Measurements from ENCODE around the gene SGO2. TPM values are rescaled to one million over a fixed set of nuclear protein-coding genes. Genes with fewer than 3 reads are reported as not detected.

SGO2 gene
- total RNA-seq, 4 donors from 2014 or later = 1.6 to 5.2 (median 3.2) TPM

DNA sequence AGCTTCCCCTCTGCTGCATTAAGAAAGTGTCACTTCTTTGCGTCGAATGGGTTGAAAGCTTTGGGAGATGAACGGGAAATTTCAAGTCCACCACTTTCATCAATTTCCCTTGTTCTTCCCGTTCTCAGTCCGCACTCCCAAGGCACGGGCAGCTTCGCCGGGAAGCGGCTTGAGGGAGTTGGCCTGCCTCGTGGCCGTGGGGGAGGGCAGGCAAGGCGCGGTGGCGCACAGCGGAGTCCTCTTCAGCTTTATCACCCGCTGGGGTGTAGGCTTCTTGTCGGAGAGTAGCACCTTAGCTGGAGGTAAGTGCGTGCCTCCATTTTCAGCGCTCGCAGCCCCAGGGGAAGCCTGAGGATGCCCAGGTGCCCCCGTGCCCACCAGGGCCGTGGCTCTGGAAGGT is 36.0 kb upstream of the SGO2 start:
- no peaks in the 10 kb centered on the region for H3K9me3 ChIP-seq
- WGBS, 2 donors = 95 to 96% methylated on average over 22 of the region's 22 CpGs
- no peaks in the 10 kb centered on the region for H3K27me3 ChIP-seq
- no peak overlapping the region for H3K4me3 ChIP-seq (replicated peaks in 1 of 3)
- H3K36me3 ChIP-seq = peaks cover 17 to 22% of the 10 kb centered on the region in 2 donors
- no peak overlapping the region for H3K27ac ChIP-seq
- TF ChIP-seq POLR2A (IDR thresholded peaks at IDR 0.05) = no peak
- no peak for TF ChIP-seq CTCF (IDR thresholded peaks at IDR 0.05)
- H3K4me1 ChIP-seq = no peaks in the 10 kb centered on the region
- no peak for DNase-seq
- intact Hi-C loops (cut with DNase I) = no loop called here

DNA sequence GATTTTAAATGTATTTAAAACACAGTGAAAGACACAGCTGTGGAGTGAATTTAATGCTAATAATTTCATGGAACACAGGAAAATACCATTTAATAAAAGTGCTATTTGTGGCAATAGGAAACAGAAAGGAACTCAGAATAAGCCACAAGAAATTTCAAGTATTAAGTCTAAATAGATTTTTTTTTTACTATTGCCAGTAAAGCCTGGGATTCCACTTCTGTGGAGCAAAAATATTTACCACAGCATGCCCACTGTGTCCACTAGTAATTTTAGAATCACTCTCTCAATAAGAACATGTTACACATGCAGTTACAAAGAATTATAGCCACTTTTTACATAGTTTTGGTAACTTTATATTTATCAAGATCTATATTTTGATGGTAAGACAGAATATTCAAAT is 33.4 kb upstream of the SGO2 start:
- DNase-seq = no peak
- TF ChIP-seq POLR2A (IDR thresholded peaks at IDR 0.05) (no peak), CTCF (IDR thresholded peaks at IDR 0.05) (no peak)
- no peak overlapping the region for H3K27ac ChIP-seq
- no peaks in the 10 kb centered on the region for H3K9me3 ChIP-seq
- no peak overlapping the region for H3K4me3 ChIP-seq (replicated peaks in 1 of 3)
- H3K4me1 ChIP-seq = no peaks in the 10 kb centered on the region
- intact Hi-C loops (cut with DNase I) = no loop called here
- H3K27me3 ChIP-seq = no peaks in the 10 kb centered on the region
- H3K36me3 ChIP-seq = peaks cover 25 to 26% of the 10 kb centered on the region in 2 donors

GRCh38 chr2:200494048-200494447 is 32.0 kb upstream of the SGO2 start:
- Histone ChIP-seq H3K27ac (no peak overlapping the region), H3K9me3 (no peaks in the 10 kb centered on the region), H3K4me3 (replicated peaks in 1 of 3) (no peak overlapping the region), H3K4me1 (no peaks in the 10 kb centered on the region), H3K36me3 (peaks cover 29 to 33% of the 10 kb centered on the region in 2 donors), H3K27me3 (no peaks in the 10 kb centered on the region)
- intact Hi-C loops (cut with DNase I) = no loop called here
- no peak for DNase-seq
- 93 to 99% methylated on average over 2 of the region's 2 CpGs for WGBS, 2 donors
- no peak for TF ChIP-seq POLR2A (IDR thresholded peaks at IDR 0.05)
- TF ChIP-seq CTCF (IDR thresholded peaks at IDR 0.05) = no peak

DNA sequence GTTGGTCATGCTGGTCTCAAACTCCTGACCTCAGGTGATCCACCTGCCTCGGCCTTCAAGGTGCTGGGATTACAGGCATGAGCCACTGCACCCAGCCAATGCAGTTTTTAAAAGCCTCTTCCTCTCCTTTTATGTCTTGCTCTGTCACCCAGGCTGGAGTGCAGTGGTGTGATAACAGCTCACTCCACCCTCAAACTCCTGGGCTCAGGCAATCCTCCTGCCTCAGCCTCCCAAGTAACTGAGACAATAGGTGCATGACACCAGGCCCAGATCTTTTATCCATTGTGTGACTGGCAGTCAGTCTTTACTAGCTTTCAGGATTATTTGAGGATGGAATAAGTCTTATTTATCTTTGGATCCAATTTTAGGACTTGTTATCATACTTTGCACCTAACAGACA is 29.3 kb upstream of the SGO2 start:
- no peak for DNase-seq
- intact Hi-C loops (cut with DNase I) = no loop called here
- Histone ChIP-seq H3K36me3 (peaks cover 11 to 23% of the 10 kb centered on the region in 2 donors), H3K4me1 (no peaks in the 10 kb centered on the region), H3K4me3 (replicated peaks in 1 of 3) (no peak overlapping the region), H3K27me3 (no peaks in the 10 kb centered on the region), H3K9me3 (no peaks in the 10 kb centered on the region), H3K27ac (no peak overlapping the region)
- 100% methylated on average over 1 of the region's 1 CpG for WGBS, 2 donors
- no peak for TF ChIP-seq POLR2A (IDR thresholded peaks at IDR 0.05)
- TF ChIP-seq CTCF (IDR thresholded peaks at IDR 0.05) = no peak

DNA sequence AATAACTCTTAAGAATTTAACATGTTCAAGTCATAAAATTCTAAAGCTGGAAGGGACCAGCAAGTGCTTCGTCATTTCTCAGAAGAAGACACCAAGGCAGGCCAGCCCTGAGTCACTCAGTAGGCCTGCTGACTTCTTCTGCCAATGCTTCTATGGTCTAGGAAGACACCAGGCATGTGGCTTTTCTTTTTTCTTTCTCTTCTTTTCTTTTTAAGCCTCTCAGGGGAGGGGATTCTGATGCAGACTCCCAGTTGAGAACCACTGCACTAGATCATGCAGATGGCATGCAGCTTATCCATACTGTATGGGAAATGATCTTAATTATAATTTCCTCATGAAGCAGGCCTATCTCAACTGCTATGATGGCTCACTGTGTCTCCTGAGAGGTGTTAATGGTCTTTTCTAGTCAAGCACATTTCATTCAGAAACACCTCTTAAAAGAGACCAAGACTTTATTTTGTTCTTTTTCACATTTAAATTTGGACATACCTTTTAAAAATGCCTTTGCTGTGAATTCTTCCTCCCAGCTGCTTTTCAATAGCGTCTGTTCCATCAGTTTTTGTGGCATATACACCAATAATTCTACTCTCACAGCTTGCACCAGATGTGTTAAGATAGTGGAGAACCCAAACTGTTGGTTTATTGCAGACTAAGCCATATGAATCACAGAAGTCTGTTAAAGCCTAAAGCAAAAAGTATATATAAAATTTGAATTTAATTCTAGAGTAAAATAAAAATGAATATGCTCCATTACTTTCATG is 27.4 kb upstream of the SGO2 start:
- DNase-seq = no peak
- no peak overlapping the region for H3K4me3 ChIP-seq (replicated peaks in 1 of 3)
- H3K27ac ChIP-seq = no peak overlapping the region
- no peaks in the 10 kb centered on the region for H3K4me1 ChIP-seq
- TF ChIP-seq CTCF (IDR thresholded peaks at IDR 0.05) (no peak), POLR2A (IDR thresholded peaks at IDR 0.05) (no peak)
- no peaks in the 10 kb centered on the region for H3K27me3 ChIP-seq
- 90 to 95% methylated on average over 2 of the region's 2 CpGs for WGBS, 2 donors
- intact Hi-C loops (cut with DNase I) = no loop called here
- H3K9me3 ChIP-seq = no peaks in the 10 kb centered on the region
- H3K36me3 ChIP-seq = peaks cover 13 to 28% of the 10 kb centered on the region in 2 donors
